ENCODE data around the gene SHISA9.

SHISA9 gene

DNA sequence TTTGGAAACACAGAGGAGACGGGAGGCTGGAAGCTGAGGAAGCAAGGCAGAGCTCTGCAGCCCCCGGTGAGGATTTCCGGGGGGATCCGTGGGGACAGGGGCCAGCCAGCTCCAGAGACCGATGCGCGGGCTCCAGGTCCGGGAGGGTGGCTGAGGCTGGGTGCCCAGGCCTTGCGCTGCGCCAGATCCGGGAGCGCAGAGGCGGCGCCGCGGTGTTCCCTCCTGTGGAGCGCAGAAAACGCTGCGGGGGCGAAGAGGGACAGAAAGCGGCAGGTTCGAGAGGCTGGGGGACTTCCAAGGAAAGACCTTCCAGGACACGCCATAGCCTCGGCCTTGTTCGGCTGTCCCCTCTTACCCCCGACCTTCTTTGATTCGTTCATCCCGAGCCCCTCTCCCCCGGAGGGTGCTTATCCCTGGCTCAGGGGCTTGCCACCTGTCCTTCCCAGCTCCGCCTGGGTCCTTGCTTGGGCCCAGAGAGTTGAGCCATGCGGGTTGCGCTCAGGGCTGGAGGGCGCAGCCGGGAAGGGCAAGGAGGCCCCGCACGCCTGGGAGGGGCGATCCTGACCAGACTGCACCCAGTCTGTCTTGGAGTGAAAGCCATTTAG, 697 bp upstream of the SHISA9 start:
- Histone ChIP-seq H3K4me3 (replicated peaks; ENCODE audit: insufficient read depth, low read length) (no peak overlapping the region), H3K27ac (replicated peaks) (no peak overlapping the region), H3K27me3 (ENCODE audit: insufficient read depth, poor library complexity, severe bottlenecking) (peaks cover 49% of the 10 kb centered on the region)
- TF ChIP-seq SPI1 (IDR thresholded peaks at IDR 0.05; ENCODE audit: borderline replicate concordance, low read depth): no peak
- no peak for TF ChIP-seq POLR2AphosphoS5 (IDR thresholded peaks at IDR 0.05; ENCODE audit: low read depth)
- TF ChIP-seq, protein P1, sequence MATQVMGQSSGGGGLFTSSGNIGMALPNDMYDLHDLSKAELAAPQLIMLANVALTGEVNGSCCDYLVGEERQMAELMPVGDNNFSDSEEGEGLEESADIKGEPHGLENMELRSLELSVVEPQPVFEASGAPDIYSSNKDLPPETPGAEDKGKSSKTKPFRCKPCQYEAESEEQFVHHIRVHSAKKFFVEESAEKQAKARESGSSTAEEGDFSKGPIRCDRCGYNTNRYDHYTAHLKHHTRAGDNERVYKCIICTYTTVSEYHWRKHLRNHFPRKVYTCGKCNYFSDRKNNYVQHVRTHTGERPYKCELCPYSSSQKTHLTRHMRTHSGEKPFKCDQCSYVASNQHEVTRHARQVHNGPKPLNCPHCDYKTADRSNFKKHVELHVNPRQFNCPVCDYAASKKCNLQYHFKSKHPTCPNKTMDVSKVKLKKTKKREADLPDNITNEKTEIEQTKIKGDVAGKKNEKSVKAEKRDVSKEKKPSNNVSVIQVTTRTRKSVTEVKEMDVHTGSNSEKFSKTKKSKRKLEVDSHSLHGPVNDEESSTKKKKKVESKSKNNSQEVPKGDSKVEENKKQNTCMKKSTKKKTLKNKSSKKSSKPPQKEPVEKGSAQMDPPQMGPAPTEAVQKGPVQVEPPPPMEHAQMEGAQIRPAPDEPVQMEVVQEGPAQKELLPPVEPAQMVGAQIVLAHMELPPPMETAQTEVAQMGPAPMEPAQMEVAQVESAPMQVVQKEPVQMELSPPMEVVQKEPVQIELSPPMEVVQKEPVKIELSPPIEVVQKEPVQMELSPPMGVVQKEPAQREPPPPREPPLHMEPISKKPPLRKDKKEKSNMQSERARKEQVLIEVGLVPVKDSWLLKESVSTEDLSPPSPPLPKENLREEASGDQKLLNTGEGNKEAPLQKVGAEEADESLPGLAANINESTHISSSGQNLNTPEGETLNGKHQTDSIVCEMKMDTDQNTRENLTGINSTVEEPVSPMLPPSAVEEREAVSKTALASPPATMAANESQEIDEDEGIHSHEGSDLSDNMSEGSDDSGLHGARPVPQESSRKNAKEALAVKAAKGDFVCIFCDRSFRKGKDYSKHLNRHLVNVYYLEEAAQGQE (IDR thresholded peaks at IDR 0.05; ENCODE audit: insufficient replicate concordance, low read depth): no peak
- TF ChIP-seq, protein P2, sequence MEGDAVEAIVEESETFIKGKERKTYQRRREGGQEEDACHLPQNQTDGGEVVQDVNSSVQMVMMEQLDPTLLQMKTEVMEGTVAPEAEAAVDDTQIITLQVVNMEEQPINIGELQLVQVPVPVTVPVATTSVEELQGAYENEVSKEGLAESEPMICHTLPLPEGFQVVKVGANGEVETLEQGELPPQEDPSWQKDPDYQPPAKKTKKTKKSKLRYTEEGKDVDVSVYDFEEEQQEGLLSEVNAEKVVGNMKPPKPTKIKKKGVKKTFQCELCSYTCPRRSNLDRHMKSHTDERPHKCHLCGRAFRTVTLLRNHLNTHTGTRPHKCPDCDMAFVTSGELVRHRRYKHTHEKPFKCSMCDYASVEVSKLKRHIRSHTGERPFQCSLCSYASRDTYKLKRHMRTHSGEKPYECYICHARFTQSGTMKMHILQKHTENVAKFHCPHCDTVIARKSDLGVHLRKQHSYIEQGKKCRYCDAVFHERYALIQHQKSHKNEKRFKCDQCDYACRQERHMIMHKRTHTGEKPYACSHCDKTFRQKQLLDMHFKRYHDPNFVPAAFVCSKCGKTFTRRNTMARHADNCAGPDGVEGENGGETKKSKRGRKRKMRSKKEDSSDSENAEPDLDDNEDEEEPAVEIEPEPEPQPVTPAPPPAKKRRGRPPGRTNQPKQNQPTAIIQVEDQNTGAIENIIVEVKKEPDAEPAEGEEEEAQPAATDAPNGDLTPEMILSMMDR (IDR thresholded peaks at IDR 0.05; ENCODE audit: insufficient read depth, low read length): no peak
- no peak for TF ChIP-seq GABPA (IDR thresholded peaks at IDR 0.05; ENCODE audit: low read depth)
- DNase-seq (ENCODE audit: low read depth in 1 of 2, low spot score in 1 of 2): no peak

DNA sequence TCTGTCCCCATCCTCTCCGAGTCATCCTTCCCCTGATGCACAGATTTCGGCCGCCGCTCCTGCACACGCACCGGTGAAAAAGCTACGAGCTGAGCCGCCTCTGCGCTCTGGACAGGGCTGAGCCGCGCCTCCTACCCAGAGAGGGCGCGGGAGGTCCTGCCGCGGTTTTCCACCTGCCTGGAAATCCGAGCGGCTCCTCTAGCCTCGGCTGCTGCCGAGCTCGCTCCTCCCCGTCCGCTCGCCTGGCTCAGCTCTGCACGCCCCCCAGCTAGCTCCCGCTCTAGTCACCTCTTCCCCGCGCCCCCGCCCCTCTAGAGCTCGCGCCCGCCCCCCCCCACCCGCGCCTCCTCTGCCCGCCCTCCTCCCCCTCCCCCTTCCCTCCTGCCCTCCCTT, 198 bp upstream of the SHISA9 start:
- Histone ChIP-seq H3K27me3 (ENCODE audit: insufficient read depth, poor library complexity, severe bottlenecking) (peaks cover 49% of the 10 kb centered on the region), H3K27ac (replicated peaks) (no peak overlapping the region), H3K4me3 (replicated peaks; ENCODE audit: insufficient read depth, low read length) (no peak overlapping the region)
- TF ChIP-seq GABPA (IDR thresholded peaks at IDR 0.05; ENCODE audit: low read depth) (no peak), POLR2AphosphoS5 (IDR thresholded peaks at IDR 0.05; ENCODE audit: low read depth) (no peak), SPI1 (IDR thresholded peaks at IDR 0.05; ENCODE audit: borderline replicate concordance, low read depth) (no peak)
- TF ChIP-seq, protein P1 (IDR thresholded peaks at IDR 0.05; ENCODE audit: insufficient replicate concordance, low read depth): no peak
- no peak for DNase-seq (ENCODE audit: low read depth in 1 of 2, low spot score in 1 of 2)

DNA sequence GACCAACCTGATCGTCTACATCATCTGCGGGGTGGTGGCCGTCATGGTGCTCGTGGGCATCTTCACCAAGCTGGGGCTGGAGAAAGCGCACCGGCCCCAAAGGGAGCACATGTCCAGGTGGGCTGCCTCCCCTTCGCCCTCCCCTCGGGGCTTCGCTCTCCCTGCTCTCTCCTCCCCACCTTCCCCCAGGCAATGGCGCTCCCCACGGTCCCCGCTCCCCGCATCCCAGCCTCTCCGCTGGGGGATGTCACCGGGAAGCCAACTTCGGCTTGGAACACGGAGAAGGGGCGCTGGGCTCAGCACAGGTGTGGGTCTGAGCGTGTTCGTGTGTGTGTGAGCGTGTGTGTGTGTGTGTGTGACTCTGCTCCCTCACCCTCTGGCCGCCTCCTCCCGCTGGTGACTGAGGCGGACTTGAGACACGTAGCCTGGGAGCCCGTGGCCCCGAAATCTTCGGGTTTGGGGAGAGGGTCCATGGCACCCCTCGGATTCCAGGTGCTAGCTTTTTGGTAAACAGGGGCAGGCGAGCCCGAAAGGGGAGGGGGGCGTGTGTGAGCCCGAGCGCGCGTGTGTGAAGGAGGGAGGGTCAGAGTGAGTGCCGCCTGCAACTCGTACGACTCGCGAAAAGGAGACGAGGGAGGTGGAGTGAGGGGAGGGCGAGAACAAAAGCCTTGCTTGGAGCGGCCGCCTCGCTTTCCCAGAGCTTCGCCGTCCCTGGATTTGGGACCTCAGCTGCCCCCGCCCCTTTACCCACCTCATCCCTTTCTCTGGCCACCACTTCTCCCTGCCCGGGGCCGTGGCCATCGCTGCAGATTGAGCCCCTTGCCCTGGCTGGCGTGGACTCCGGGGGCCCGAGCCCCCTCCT, 1.3 kb downstream of the SHISA9 start:
- no peak for DNase-seq (ENCODE audit: low read depth in 1 of 2, low spot score in 1 of 2)
- no peak overlapping the region for H3K4me3 ChIP-seq (replicated peaks; ENCODE audit: insufficient read depth, low read length)
- H3K27me3 ChIP-seq (ENCODE audit: insufficient read depth, poor library complexity, severe bottlenecking): peaks cover 49% of the 10 kb centered on the region
- no peak overlapping the region for H3K27ac ChIP-seq (replicated peaks)
- TF ChIP-seq GABPA (IDR thresholded peaks at IDR 0.05; ENCODE audit: low read depth) (no peak), SPI1 (IDR thresholded peaks at IDR 0.05; ENCODE audit: borderline replicate concordance, low read depth) (no peak), POLR2AphosphoS5 (IDR thresholded peaks at IDR 0.05; ENCODE audit: low read depth) (no peak)
- TF ChIP-seq, protein P1 (IDR thresholded peaks at IDR 0.05; ENCODE audit: insufficient replicate concordance, low read depth): no peak
- TF ChIP-seq, protein P2 (IDR thresholded peaks at IDR 0.05; ENCODE audit: insufficient read depth, low read length): no peak

Measured in HL-60 (cell line).